ENCODE results near the gene KIAA0586. TPM values are rescaled to one million over a fixed set of nuclear protein-coding genes. Genes with fewer than 3 reads are reported as not detected.
"Not testable (repeated sequence)": the region's sequence is repeated elsewhere in the genome, so short reads cannot be mapped to it uniquely, and the experiment has no call there.

Gene KIAA0586
- total RNA-seq, 1 donor from 2014 or later = 27.8 TPM

GRCh38 chr14:58414845-58415244 lies 12.7 kb upstream of the KIAA0586 start:
- DNase-seq = no peak
- Mint-ChIP-seq H3K4me1 (ENCODE audit: low read depth, unreplicated experiment) (no peaks in the 10 kb centered on the region), H3K36me3 (ENCODE audit: unreplicated experiment) (peaks cover 10% of the 10 kb centered on the region), H3K27me3 (ENCODE audit: unreplicated experiment) (no peaks in the 10 kb centered on the region), H3K4me3 (ENCODE audit: unreplicated experiment) (no peak overlapping the region), H3K9me3 (ENCODE audit: unreplicated experiment) (no peaks in the 10 kb centered on the region), H3K27ac (ENCODE audit: unreplicated experiment) (no peak overlapping the region)
- TF ChIP-seq CTCF (IDR thresholded peaks at IDR 0.05; ENCODE audit: partially characterized antibody, unreplicated experiment) = no peak

GRCh38 chr14:58415636-58416547 lies 11.6 kb upstream of the KIAA0586 start:
- TF ChIP-seq CTCF (IDR thresholded peaks at IDR 0.05; ENCODE audit: partially characterized antibody, unreplicated experiment) = peak; percentile 24
- Mint-ChIP-seq H3K36me3 (ENCODE audit: unreplicated experiment) (peaks cover 10% of the 10 kb centered on the region), H3K9me3 (ENCODE audit: unreplicated experiment) (no peaks in the 10 kb centered on the region), H3K27ac (ENCODE audit: unreplicated experiment) (no peak overlapping the region), H3K27me3 (ENCODE audit: unreplicated experiment) (no peaks in the 10 kb centered on the region), H3K4me1 (ENCODE audit: low read depth, unreplicated experiment) (no peaks in the 10 kb centered on the region), H3K4me3 (ENCODE audit: unreplicated experiment) (no peak overlapping the region)
- DNase-seq = no peak

DNA sequence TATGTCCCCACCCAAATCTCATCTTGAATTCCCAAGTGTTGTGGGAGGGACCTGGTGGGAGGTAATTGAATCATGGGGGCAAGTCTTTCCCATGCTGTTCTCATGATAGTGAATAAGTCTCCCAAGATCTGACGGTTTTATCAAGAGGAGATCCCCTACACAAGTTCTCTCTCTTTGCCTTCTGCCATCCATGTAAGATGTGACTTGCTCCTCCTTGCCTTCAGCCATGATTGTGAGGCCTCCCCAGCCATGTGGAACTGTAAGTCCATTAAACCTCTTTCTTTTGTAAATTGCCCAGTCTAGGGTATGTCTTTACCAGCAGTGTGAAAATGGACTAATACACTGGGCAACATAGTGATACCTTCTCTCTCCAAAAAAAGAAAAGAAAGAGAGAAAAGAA lies 10.6 kb upstream of the KIAA0586 start:
- H3K9me3 Mint-ChIP-seq (ENCODE audit: unreplicated experiment); H3K27me3 Mint-ChIP-seq (ENCODE audit: unreplicated experiment); H3K4me1 Mint-ChIP-seq (ENCODE audit: low read depth, unreplicated experiment); DNase-seq; H3K36me3 Mint-ChIP-seq (ENCODE audit: unreplicated experiment); H3K27ac Mint-ChIP-seq (ENCODE audit: unreplicated experiment); H3K4me3 Mint-ChIP-seq (ENCODE audit: unreplicated experiment): not testable (repeated sequence)

- Mint-ChIP-seq H3K4me3 (ENCODE audit: unreplicated experiment) (peak overlapping the region; percentile 95), H3K9me3 (ENCODE audit: unreplicated experiment) (peaks cover 17% of the 10 kb centered on the region), H3K4me1 (ENCODE audit: low read depth, unreplicated experiment) (peaks cover 7% of the 10 kb centered on the region), H3K27ac (ENCODE audit: unreplicated experiment) (peak overlapping the region; percentile 91), H3K27me3 (ENCODE audit: unreplicated experiment) (peaks cover 5% of the 10 kb centered on the region), H3K36me3 (ENCODE audit: unreplicated experiment) (no peaks in the 10 kb centered on the region)
- no peak for TF ChIP-seq CTCF (IDR thresholded peaks at IDR 0.05; ENCODE audit: partially characterized antibody, unreplicated experiment)
- peak; percentile 84 for DNase-seq
Measured at GRCh38 chr14:58426670-58427280, 744 bp upstream of the KIAA0586 start.

- TF ChIP-seq CTCF (IDR thresholded peaks at IDR 0.05; ENCODE audit: partially characterized antibody, unreplicated experiment) = no peak
- Mint-ChIP-seq H3K9me3 (ENCODE audit: unreplicated experiment) (peaks cover 17% of the 10 kb centered on the region), H3K4me3 (ENCODE audit: unreplicated experiment) (peak overlapping the region; percentile 95), H3K4me1 (ENCODE audit: low read depth, unreplicated experiment) (peaks cover 7% of the 10 kb centered on the region), H3K27ac (ENCODE audit: unreplicated experiment) (peak overlapping the region; percentile 91), H3K27me3 (ENCODE audit: unreplicated experiment) (peaks cover 5% of the 10 kb centered on the region), H3K36me3 (ENCODE audit: unreplicated experiment) (no peaks in the 10 kb centered on the region)
- no peak for DNase-seq
Measured at GRCh38 chr14:58428118-58428683, 682 bp downstream of the KIAA0586 start.
